Ishikawa (cell line): ENCODE measurements around the gene VAMP8.

ENCODE experiments used
- CEBPB ChIP-seq: IDR thresholded peaks from 2 replicates; pipeline ENCODE4 v1.6.1; 2012
- CREB1 ChIP-seq: IDR thresholded peaks from 2 replicates; pipeline ENCODE4 v1.6.1; 2012; ENCODE audit warnings: low read depth
- EGR1 ChIP-seq: IDR thresholded peaks from 2 replicates; pipeline ENCODE4 v1.6.1; 2012
- EP300 ChIP-seq: IDR thresholded peaks from 2 replicates; pipeline ENCODE4 v1.6.1; 2012; ENCODE audit warnings: borderline replicate concordance
- FOXM1 ChIP-seq: IDR thresholded peaks from 2 replicates; pipeline ENCODE4 v1.6.1; 2012; ENCODE audit warnings: low read depth, borderline replicate concordance
- MAX ChIP-seq: IDR thresholded peaks from 2 replicates; pipeline ENCODE4 v1.6.1; 2012
- NFIC ChIP-seq: IDR thresholded peaks from 2 replicates; pipeline ENCODE4 v1.6.1; 2012
- RAD21 ChIP-seq: IDR thresholded peaks from 2 replicates; pipeline ENCODE4 v1.6.1; 2012; ENCODE audit warnings: low read depth
- TAF1 ChIP-seq: IDR thresholded peaks from 2 replicates; pipeline ENCODE4 v1.6.1; 2012; ENCODE audit warnings: low read depth, mild to moderate bottlenecking
- TCF12 ChIP-seq: IDR thresholded peaks from 2 replicates; pipeline ENCODE4 v1.6.1; 2012; ENCODE audit warnings: low read depth
- TEAD4 ChIP-seq: IDR thresholded peaks from 2 replicates; pipeline ENCODE4 v1.6.1; 2012
- YY1 ChIP-seq: IDR thresholded peaks from 2 replicates; pipeline ENCODE4 v1.6.1; 2012; ENCODE audit warnings: low read depth
- ZBTB7A ChIP-seq: IDR thresholded peaks from 2 replicates; pipeline ENCODE4 v1.6.1; 2012; ENCODE audit warnings: low read depth
- TF ChIP-seq, protein P1 (sequence below): IDR thresholded peaks from 2 replicates; pipeline ENCODE4 v1.6.1; 2012; ENCODE audit warnings: low read depth, mild to moderate bottlenecking
- TF ChIP-seq, protein P2 (sequence below): IDR thresholded peaks from 2 replicates; pipeline ENCODE4 v1.6.1; 2012

The VAMP8 gene

DNA sequence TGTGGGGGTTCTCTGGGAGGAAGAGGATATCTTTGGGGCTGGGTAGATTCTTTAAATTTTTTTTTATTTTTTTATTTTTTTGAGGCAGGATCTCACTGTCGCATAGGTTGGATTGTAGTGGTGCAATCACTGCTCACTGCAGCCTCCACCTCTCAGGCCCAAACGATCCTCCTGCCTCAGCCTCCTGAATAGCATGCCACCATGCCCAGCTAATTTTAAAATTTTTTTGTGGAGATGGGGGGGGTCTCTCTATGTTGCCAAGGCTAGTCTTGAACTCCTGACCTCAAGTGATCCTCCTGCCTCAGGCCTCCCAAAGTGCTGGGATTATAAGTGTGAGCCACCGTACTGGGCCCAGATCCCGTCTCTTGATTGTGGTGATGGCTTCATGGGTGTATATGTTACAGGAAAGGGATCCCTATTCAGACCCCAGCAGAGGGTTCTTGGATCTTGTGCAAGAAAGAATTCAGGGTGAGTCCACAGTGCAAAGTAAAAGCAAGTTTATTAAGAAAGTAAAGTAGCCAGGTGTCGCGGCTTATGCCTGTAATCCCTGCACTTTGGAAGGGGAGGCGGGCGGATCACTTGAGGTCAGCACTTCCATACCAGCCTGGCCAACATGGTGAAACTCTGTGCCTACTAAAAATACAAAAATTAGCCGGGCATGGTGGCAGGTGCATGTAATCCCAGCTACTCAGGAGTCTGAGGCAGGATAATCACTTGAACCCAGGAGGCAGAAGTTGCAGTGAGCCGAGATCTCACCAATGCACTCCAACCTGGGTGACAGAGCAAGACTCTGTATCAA, 36.5 kb downstream of the VAMP8 start:
- TF ChIP-seq EP300 (no peak), TAF1 (no peak), EGR1 (no peak), MAX (no peak)
- TF ChIP-seq, protein P1, sequence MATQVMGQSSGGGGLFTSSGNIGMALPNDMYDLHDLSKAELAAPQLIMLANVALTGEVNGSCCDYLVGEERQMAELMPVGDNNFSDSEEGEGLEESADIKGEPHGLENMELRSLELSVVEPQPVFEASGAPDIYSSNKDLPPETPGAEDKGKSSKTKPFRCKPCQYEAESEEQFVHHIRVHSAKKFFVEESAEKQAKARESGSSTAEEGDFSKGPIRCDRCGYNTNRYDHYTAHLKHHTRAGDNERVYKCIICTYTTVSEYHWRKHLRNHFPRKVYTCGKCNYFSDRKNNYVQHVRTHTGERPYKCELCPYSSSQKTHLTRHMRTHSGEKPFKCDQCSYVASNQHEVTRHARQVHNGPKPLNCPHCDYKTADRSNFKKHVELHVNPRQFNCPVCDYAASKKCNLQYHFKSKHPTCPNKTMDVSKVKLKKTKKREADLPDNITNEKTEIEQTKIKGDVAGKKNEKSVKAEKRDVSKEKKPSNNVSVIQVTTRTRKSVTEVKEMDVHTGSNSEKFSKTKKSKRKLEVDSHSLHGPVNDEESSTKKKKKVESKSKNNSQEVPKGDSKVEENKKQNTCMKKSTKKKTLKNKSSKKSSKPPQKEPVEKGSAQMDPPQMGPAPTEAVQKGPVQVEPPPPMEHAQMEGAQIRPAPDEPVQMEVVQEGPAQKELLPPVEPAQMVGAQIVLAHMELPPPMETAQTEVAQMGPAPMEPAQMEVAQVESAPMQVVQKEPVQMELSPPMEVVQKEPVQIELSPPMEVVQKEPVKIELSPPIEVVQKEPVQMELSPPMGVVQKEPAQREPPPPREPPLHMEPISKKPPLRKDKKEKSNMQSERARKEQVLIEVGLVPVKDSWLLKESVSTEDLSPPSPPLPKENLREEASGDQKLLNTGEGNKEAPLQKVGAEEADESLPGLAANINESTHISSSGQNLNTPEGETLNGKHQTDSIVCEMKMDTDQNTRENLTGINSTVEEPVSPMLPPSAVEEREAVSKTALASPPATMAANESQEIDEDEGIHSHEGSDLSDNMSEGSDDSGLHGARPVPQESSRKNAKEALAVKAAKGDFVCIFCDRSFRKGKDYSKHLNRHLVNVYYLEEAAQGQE, result no peak

GRCh38 chr2:85615413-85615728, 38.0 kb downstream of the VAMP8 start:
- no peak for TF ChIP-seq ZBTB7A
- no peak for TF ChIP-seq CEBPB
- TF ChIP-seq EGR1, result no peak
- no peak for TF ChIP-seq TAF1
- no peak for TF ChIP-seq RAD21
- no peak for TF ChIP-seq YY1
- TF ChIP-seq NFIC, result no peak
- TF ChIP-seq, protein P1, result no peak
- TF ChIP-seq CREB1, result no peak
- TF ChIP-seq MAX, result no peak

GRCh38 chr2:85619617-85620016, 42.2 kb downstream of the VAMP8 start:
- TF ChIP-seq, protein P2, sequence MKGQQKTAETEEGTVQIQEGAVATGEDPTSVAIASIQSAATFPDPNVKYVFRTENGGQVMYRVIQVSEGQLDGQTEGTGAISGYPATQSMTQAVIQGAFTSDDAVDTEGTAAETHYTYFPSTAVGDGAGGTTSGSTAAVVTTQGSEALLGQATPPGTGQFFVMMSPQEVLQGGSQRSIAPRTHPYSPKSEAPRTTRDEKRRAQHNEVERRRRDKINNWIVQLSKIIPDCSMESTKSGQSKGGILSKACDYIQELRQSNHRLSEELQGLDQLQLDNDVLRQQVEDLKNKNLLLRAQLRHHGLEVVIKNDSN, result no peak
- TF ChIP-seq NFIC (no peak), TCF12 (no peak), TAF1 (no peak), CEBPB (no peak), FOXM1 (no peak), ZBTB7A (no peak), CREB1 (no peak), EGR1 (no peak), TEAD4 (no peak), YY1 (no peak), EP300 (no peak), MAX (no peak), RAD21 (no peak)
- TF ChIP-seq, protein P1, result no peak

DNA sequence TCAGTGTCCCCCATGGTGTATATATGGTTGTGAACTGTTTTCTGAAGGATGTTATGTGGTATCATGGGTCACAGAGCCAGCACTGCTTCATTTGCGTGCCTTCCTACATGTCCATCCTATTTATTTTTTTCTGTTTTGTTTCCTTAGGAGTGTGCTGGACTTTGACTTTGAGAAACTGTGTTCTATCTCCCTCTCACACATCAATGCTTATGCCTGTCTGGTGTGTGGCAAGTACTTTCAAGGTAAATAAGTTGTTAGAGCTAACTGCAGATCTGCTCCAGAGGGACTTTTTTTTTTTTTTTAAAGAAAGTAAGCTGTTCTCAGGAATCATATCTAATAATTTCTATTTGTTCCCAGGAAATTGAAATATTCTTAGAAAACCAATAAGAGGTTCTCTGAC, 44.0 kb downstream of the VAMP8 start:
- TF ChIP-seq EP300 (no peak), TEAD4 (no peak), RAD21 (no peak)

GRCh38 chr2:85623991-85624390, 46.6 kb downstream of the VAMP8 start:
- TF ChIP-seq YY1 (no peak), EGR1 (no peak), ZBTB7A (no peak), CREB1 (no peak), FOXM1 (no peak), MAX (no peak), TCF12 (no peak), EP300 (no peak), TAF1 (no peak), CEBPB (no peak), TEAD4 (no peak), RAD21 (no peak), NFIC (no peak)
- TF ChIP-seq, protein P1, result no peak
- TF ChIP-seq, protein P2, result no peak
